GM12864 (cell line): ENCODE data around the gene SLC22A23.

Experiments
- DNase-seq: peaks from one replicate; pipeline ENCODE4 v3.0.0-alpha.2; 2011; ENCODE audit warnings: low read depth
- H3K4me3 ChIP-seq: 2 replicates; pipeline ENCODE4 v1.5.1; 2011; ENCODE audit warnings: mild to moderate bottlenecking, low read depth, low read length, control low read depth
- CTCF ChIP-seq: IDR thresholded peaks from 2 replicates; pipeline ENCODE4 v1.5.1; 2011; ENCODE audit warnings: low read depth, mild to moderate bottlenecking, moderate library complexity, low read length, control low read depth, inconsistent platforms; ENCODE audit errors: missing control alignments

The SLC22A23 gene

GRCh38 chr6:3283641-3284435, 173.0 kb downstream of the SLC22A23 start:
- TF ChIP-seq CTCF: no peak
- DNase-seq: no peak
- H3K4me3 ChIP-seq: no peak overlapping the region

GRCh38 chr6:3283241-3283640, 173.6 kb downstream of the SLC22A23 start:
- DNase-seq: no peak
- no peak overlapping the region for H3K4me3 ChIP-seq
- no peak for TF ChIP-seq CTCF

GRCh38 chr6:3282476-3283236, 174.2 kb downstream of the SLC22A23 start:
- DNase-seq: no peak
- TF ChIP-seq CTCF: no peak
- no peak overlapping the region for H3K4me3 ChIP-seq

GRCh38 chr6:3281631-3282475, 175.0 kb downstream of the SLC22A23 start:
- no peak overlapping the region for H3K4me3 ChIP-seq
- no peak for TF ChIP-seq CTCF
- DNase-seq: no peak

- no peak overlapping the region for H3K4me3 ChIP-seq
- no peak for TF ChIP-seq CTCF
- DNase-seq: no peak
These were observed 175.9 kb downstream of the SLC22A23 start for GRCh38 chr6:3280866-3281465.

- TF ChIP-seq CTCF: no peak
- no peak for DNase-seq
These were observed 176.8 kb downstream of the SLC22A23 start for GRCh38 chr6:3280091-3280490.

More at GRCh38 chr6:3280091-3280490, 176.8 kb downstream of the SLC22A23 start:
- H3K4me3 ChIP-seq: no peak overlapping the region
